Osteoblast (primary cell): ENCODE results near the gene NOD1. TPM values are rescaled to one million over a fixed set of nuclear protein-coding genes. Genes with fewer than 3 reads are reported as not detected.

Experiments
- DNase-seq: peaks from one replicate; pipeline ENCODE4 v3.0.0; 2011; ENCODE audit warnings: low spot score, mixed read lengths; ENCODE audit not compliant: insufficient read length; ENCODE audit errors: missing footprints
- H2AFZ ChIP-seq: 2 replicates; pipeline ENCODE4 v1.6.0; 2011; ENCODE audit warnings: mild to moderate bottlenecking, low read length
- H3K27ac ChIP-seq: 2 replicates; pipeline ENCODE4 v1.5.1; 2011; ENCODE audit warnings: mild to moderate bottlenecking, low read depth, low read length, moderate library complexity
- H3K27me3 ChIP-seq: 2 replicates; pipeline ENCODE4 v1.6.0; 2012; ENCODE audit warnings: mild to moderate bottlenecking, control low read depth, inconsistent platforms, low read length, moderate library complexity; ENCODE audit not compliant: insufficient read depth
- H3K36me3 ChIP-seq: 2 replicates; pipeline ENCODE4 v1.5.1; 2011; ENCODE audit warnings: mild to moderate bottlenecking, low read length, control low read depth, moderate library complexity; ENCODE audit not compliant: insufficient read depth
- H3K4me1 ChIP-seq: 2 replicates; pipeline ENCODE4 v1.5.1; 2011; ENCODE audit warnings: mild to moderate bottlenecking, low read length, control low read depth, moderate library complexity; ENCODE audit not compliant: insufficient read depth
- H3K4me2 ChIP-seq: 2 replicates; pipeline ENCODE4 v1.6.0; 2011; ENCODE audit warnings: mild to moderate bottlenecking, low read length; ENCODE audit not compliant: insufficient read depth
- H3K4me3 ChIP-seq: fragments of 200-600 bp; sonication (generic); 3 replicates; pipeline ENCODE4 v1.5.1; 2012; ENCODE audit warnings: mild to moderate bottlenecking, low read length, inconsistent platforms; ENCODE audit not compliant: insufficient read depth
- H3K79me2 ChIP-seq: 2 replicates; pipeline ENCODE4 v1.6.0; 2012; ENCODE audit warnings: mild to moderate bottlenecking, low read length, control low read depth, inconsistent platforms; ENCODE audit not compliant: insufficient read depth
- H3K9me3 ChIP-seq: 2 replicates; pipeline ENCODE4 v1.5.1; 2011; ENCODE audit warnings: low read depth, low read length, control low read depth
- H4K20me1 ChIP-seq: 2 replicates; pipeline ENCODE4 v1.6.0; 2012; ENCODE audit warnings: mild to moderate bottlenecking, low read length, control low read depth; ENCODE audit not compliant: insufficient read depth
- total RNA-seq: library from RNA; depleted of rRNA; stranded (reverse); fragments of >200 nt; gene quantifications from 2 replicates; pipeline ENCODE4 v1.2.3, GENCODE V29; 2012
- TF ChIP-seq, protein P1 (sequence below): IDR thresholded peaks from 2 replicates; pipeline ENCODE4 v1.5.1; 2011; ENCODE audit warnings: mild to moderate bottlenecking, low read depth, low read length, moderate library complexity; ENCODE audit errors: extremely low read depth

The NOD1 gene
- total RNA-seq, 1 donor = 7.6 TPM

DNA sequence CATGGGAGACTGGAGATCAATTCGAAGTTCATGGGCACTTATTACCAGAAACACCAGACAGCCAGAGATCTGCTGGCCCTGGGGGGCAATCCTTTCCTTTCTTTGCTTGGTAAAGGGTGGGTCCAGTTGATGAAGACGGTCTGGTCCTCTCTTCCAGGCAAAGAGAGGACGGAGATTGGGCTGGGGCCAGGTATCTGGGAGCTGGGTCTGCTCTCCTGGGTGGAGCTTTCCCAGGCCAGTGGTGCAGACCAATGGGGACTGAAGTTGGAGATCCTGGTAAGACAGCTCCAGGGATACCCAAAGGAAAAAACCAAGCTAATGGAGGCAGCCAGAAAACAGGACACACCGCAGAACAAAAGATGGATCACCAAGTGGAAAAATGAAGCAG, 18.3 kb downstream of the NOD1 start:
- H3K79me2 ChIP-seq = peaks cover 12% of the 10 kb centered on the region
- H3K27ac ChIP-seq = peak overlapping the region; percentile 86
- no peaks in the 10 kb centered on the region for H3K9me3 ChIP-seq
- no peaks in the 10 kb centered on the region for H3K27me3 ChIP-seq
- peak overlapping the region; percentile 55 for H3K4me3 ChIP-seq
- H3K36me3 ChIP-seq = peaks cover 15% of the 10 kb centered on the region
- no peaks in the 10 kb centered on the region for H4K20me1 ChIP-seq
- H3K4me2 ChIP-seq = peak overlapping the region; percentile 81
- no peak for DNase-seq
- TF ChIP-seq, protein P1, sequence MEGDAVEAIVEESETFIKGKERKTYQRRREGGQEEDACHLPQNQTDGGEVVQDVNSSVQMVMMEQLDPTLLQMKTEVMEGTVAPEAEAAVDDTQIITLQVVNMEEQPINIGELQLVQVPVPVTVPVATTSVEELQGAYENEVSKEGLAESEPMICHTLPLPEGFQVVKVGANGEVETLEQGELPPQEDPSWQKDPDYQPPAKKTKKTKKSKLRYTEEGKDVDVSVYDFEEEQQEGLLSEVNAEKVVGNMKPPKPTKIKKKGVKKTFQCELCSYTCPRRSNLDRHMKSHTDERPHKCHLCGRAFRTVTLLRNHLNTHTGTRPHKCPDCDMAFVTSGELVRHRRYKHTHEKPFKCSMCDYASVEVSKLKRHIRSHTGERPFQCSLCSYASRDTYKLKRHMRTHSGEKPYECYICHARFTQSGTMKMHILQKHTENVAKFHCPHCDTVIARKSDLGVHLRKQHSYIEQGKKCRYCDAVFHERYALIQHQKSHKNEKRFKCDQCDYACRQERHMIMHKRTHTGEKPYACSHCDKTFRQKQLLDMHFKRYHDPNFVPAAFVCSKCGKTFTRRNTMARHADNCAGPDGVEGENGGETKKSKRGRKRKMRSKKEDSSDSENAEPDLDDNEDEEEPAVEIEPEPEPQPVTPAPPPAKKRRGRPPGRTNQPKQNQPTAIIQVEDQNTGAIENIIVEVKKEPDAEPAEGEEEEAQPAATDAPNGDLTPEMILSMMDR = no peak
- H3K4me1 ChIP-seq = peaks cover 51% of the 10 kb centered on the region
- H2AFZ ChIP-seq = peak overlapping the region; percentile 76

DNA sequence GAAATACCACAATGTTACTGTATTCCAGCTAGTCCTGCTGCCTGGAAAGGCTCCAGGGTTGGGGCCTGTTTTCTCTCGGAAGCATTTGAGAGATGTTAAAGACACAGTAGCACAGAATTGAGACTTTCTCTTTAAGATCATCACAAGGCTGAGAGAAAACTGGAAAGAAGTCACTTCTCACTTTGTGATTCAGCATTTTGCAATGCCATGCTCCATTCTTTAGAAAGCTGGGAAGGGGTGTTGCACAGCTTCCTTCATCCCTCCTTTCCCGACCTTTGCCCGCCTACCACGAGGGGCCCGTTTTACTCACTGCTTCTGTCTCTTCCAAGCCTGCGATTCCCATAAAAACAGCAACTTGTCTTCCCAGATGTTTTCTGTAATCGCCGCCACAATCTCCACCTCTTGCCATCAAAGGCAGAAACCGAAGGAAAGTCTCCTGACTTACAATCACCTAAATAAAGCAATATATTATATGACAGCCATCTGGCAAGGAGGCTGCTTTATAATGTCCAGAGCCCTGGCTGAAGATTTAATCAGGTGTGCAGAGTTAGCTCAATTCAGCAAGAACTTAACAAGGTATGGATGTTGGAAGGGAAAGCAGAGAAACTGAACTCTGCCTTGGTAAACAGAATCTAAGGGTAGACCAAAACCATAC, 18.9 kb downstream of the NOD1 start:
- TF ChIP-seq, protein P1 = no peak
- peak overlapping the region; percentile 81 for H3K4me2 ChIP-seq
- H2AFZ ChIP-seq = peak overlapping the region; percentile 76

DNA sequence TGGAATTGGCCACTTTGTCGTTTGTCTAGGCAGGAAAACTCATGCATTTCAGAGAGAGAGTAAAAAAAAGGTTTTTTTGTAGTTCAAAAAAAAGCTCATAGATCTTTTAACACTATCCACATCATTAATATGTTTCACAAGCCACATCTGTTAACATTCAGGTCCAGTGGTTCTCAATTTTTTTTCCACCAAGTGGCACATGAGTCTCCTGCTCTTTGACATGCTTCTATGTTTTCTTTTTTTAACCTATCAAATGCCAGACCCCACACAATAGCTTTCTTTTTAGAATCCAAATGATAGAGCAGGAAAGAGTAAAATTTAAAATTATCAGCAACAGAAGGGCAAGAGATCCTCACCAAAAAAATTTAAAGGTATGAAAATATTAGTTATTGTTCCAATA, 20.3 kb downstream of the NOD1 start:
- H3K4me1 ChIP-seq = peaks cover 32% of the 10 kb centered on the region
- no peak overlapping the region for H3K4me2 ChIP-seq
- H3K27ac ChIP-seq = peak overlapping the region; percentile 86
- TF ChIP-seq, protein P1 = no peak
- no peak overlapping the region for H2AFZ ChIP-seq
- no peaks in the 10 kb centered on the region for H4K20me1 ChIP-seq
- H3K79me2 ChIP-seq = peaks cover under 1% of the 10 kb centered on the region
- no peaks in the 10 kb centered on the region for H3K27me3 ChIP-seq
- DNase-seq = no peak
- H3K9me3 ChIP-seq = no peaks in the 10 kb centered on the region
- H3K36me3 ChIP-seq = peaks cover 25% of the 10 kb centered on the region
- H3K4me3 ChIP-seq = no peak overlapping the region

More for the DNA sequence above, 18.9 kb downstream of the NOD1 start:
- Histone ChIP-seq H3K79me2 (peaks cover 8% of the 10 kb centered on the region), H4K20me1 (no peaks in the 10 kb centered on the region), H3K27me3 (no peaks in the 10 kb centered on the region), H3K4me3 (peak overlapping the region; percentile 55), H3K36me3 (peaks cover 20% of the 10 kb centered on the region), H3K9me3 (no peaks in the 10 kb centered on the region), H3K4me1 (peaks cover 46% of the 10 kb centered on the region), H3K27ac (peak overlapping the region; percentile 86)
- DNase-seq = peak; percentile 88

DNA sequence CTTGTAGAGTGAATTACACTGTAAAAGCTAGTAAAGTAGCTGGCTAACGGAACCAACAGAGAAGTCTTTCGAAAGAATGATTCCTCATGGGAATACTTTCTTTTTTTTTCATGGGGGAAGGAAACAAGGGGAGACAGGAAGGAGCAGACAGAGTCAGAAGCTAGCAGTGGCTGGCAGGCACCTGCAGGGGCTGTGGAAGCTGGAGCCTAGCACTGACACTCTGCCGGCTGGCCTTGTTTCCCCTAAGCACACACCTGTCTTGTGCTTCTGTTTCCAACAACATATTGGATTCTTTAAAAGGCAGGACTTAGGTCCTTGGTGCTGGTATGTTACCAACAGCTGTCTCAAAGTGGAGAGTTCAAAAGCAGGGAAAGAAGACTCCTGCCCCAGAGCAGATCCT, 24.7 kb downstream of the NOD1 start:
- peaks cover 10% of the 10 kb centered on the region for H3K4me1 ChIP-seq
- no peak overlapping the region for H2AFZ ChIP-seq
- H4K20me1 ChIP-seq = no peaks in the 10 kb centered on the region
- peaks cover 45% of the 10 kb centered on the region for H3K36me3 ChIP-seq
- no peak overlapping the region for H3K27ac ChIP-seq
- no peaks in the 10 kb centered on the region for H3K9me3 ChIP-seq
- peak; percentile 83 for DNase-seq
- TF ChIP-seq, protein P1 = no peak
- H3K4me2 ChIP-seq = no peak overlapping the region
- no peaks in the 10 kb centered on the region for H3K27me3 ChIP-seq
- no peak overlapping the region for H3K4me3 ChIP-seq
- no peaks in the 10 kb centered on the region for H3K79me2 ChIP-seq
